Retina (tissue), 1 donor: Measurements from ENCODE around the gene LGALS16.
"Not testable (repeated sequence)": the region's sequence is repeated elsewhere in the genome, so short reads cannot be mapped to it uniquely, and the experiment has no call there.

Source experiments
- DNase-seq: peaks from one replicate; pipeline ENCODE4 v3.0.0-alpha.2; 2016

LGALS16 gene

GRCh38 chr19:39679056-39679790 is 23.5 kb downstream of the LGALS16 start:
- DNase-seq: no peak

GRCh38 chr19:39679791-39680168 is 24.1 kb downstream of the LGALS16 start:
- no peak for DNase-seq

GRCh38 chr19:39680593-39680992 is 24.9 kb downstream of the LGALS16 start:
- no peak for DNase-seq

- no peak for DNase-seq
These were observed 25.7 kb downstream of the LGALS16 start for GRCh38 chr19:39681416-39681815.

- no peak for DNase-seq
These were observed 28.6 kb downstream of the LGALS16 start for GRCh38 chr19:39684267-39684666.

- DNase-seq: no peak
These were observed 31.0 kb downstream of the LGALS16 start for GRCh38 chr19:39686739-39687138.

- DNase-seq: not testable (repeated sequence)
These were observed 32.9 kb downstream of the LGALS16 start for GRCh38 chr19:39688637-39689036.

GRCh38 chr19:39692166-39692565 is 36.5 kb downstream of the LGALS16 start:
- no peak for DNase-seq

GRCh38 chr19:39692822-39693221 is 37.1 kb downstream of the LGALS16 start:
- no peak for DNase-seq

GRCh38 chr19:39695759-39696158 is 40.0 kb downstream of the LGALS16 start:
- DNase-seq: no peak

GRCh38 chr19:39696387-39696786 is 40.7 kb downstream of the LGALS16 start:
- no peak for DNase-seq

- no peak for DNase-seq
These were observed 42.8 kb downstream of the LGALS16 start for GRCh38 chr19:39698535-39698934.

GRCh38 chr19:39701291-39701690 is 45.6 kb downstream of the LGALS16 start:
- no peak for DNase-seq

- DNase-seq: no peak
These were observed 48.7 kb downstream of the LGALS16 start, which contains the start of gene LGALS14 for GRCh38 chr19:39704181-39705044. Gene LGALS14 (plus strand): TSS chr19:39704481. CDS start chr19:39704529, 48 bp downstream.

- DNase-seq: no peak
These were observed 50.0 kb downstream of the LGALS16 start for GRCh38 chr19:39705578-39706188.

GRCh38 chr19:39708594-39708993 is 52.9 kb downstream of the LGALS16 start:
- DNase-seq: no peak

GRCh38 chr19:39709026-39709872 is 53.5 kb downstream of the LGALS16 start:
- no peak for DNase-seq
